H1 (cell line): Measurements from ENCODE around the gene TFAP2B.

ENCODE experiments used
- ATF3 ChIP-seq: IDR thresholded peaks from 2 replicates; pipeline ENCODE4 v1.6.1; 2011; ENCODE audit warnings: low read depth, mild to moderate bottlenecking, low read length; ENCODE audit not compliant: insufficient read depth
- CTCF ChIP-seq, 3 experiments: IDR thresholded peaks; 1 replicate in 2 of 3; 2 replicates in 1 of 3; pipeline versions ENCODE4 v1.5.1 to v1.6.1; 2011; ENCODE audit warnings: low read length in 3 of 3, mild to moderate bottlenecking in 3 of 3, inconsistent platforms in 2 of 3, low read depth in 1 of 3, moderate library complexity in 1 of 3; ENCODE audit not compliant: insufficient read depth in 1 of 3; ENCODE audit errors: control extremely low read depth in 1 of 3
- EP300 ChIP-seq, 2 experiments: IDR thresholded peaks; 1 replicate in 1 of 2; 2 replicates in 1 of 2; pipeline ENCODE4 v1.6.1; 2011 to 2012; ENCODE audit warnings: low read depth in 2 of 2, low read length in 2 of 2, mild to moderate bottlenecking in 2 of 2, borderline replicate concordance in 1 of 2, inconsistent platforms in 1 of 2, moderate library complexity in 1 of 2
- EZH2 ChIP-seq: fragments of 200-600 bp; sonication (generic); IDR thresholded peaks from 2 replicates; pipeline ENCODE4 v1.7.1; 2012; ENCODE audit warnings: low read depth, mild to moderate bottlenecking, moderate library complexity, low read length, inconsistent platforms; ENCODE audit not compliant: severe bottlenecking
- POLR2A ChIP-seq, 2 experiments: IDR thresholded peaks; 1 replicate in 1 of 2; 2 replicates in 1 of 2; pipeline ENCODE4 v1.6.1; 2011; ENCODE audit warnings: low read depth in 2 of 2, low read length in 2 of 2, mild to moderate bottlenecking in 2 of 2; ENCODE audit errors: control extremely low read depth in 1 of 2
- POLR2AphosphoS5 ChIP-seq: IDR thresholded peaks from 2 replicates; pipeline ENCODE4 v1.6.1; 2011; ENCODE audit warnings: low read depth, low read length
- RNF2 ChIP-seq: fragments of 200-900, 300-1000 bp; sonication (generic); IDR thresholded peaks from 2 replicates; pipeline ENCODE4 v1.7.1; 2016; ENCODE audit warnings: borderline replicate concordance, low read depth, mild to moderate bottlenecking, antibody characterized with exemption, low read length; ENCODE audit not compliant: poor library complexity, severe bottlenecking; ENCODE audit errors: missing control alignments
- SP1 ChIP-seq: IDR thresholded peaks from 2 replicates; pipeline ENCODE4 v1.6.1; 2011; ENCODE audit warnings: low read depth, low read length
- USF2 ChIP-seq: IDR thresholded peaks from 2 replicates; pipeline ENCODE4 v1.6.1; 2011; ENCODE audit warnings: low read length, improper control_type of control experiment

- TF ChIP-seq CTCF (IDR thresholded peaks at IDR 0.05; ENCODE audit: control extremely low read depth in 1 of 3, insufficient read depth in 1 of 3, low read depth in 1 of 3, low read length in 3 of 3) (no peak), EP300 (IDR thresholded peaks at IDR 0.05; ENCODE audit: borderline replicate concordance in 1 of 2, low read depth in 2 of 2, low read length in 2 of 2) (peak in 1 of 2 experiments; percentile 11; a peak in 1 of 3 replicates), EZH2 (peak; percentile 83), POLR2AphosphoS5 (no peak), SP1 (peak; percentile 46; the same call in 1 of the 2 replicates), POLR2A (IDR thresholded peaks at IDR 0.05; ENCODE audit: control extremely low read depth in 1 of 2, low read depth in 2 of 2, low read length in 2 of 2) (no peak), ATF3 (no peak), RNF2 (peak; percentile 78), USF2 (no peak)
Measured at GRCh38 chr6:50845499-50846143, 26.9 kb downstream of the TFAP2B start.
